Left renal pelvis (tissue), 4 donors: Measurements from ENCODE around the gene AAMDC. TPM values are rescaled to one million over a fixed set of nuclear protein-coding genes. Genes with fewer than 3 reads are reported as not detected.
"Not testable (repeated sequence)": the region's sequence is repeated elsewhere in the genome, so short reads cannot be mapped to it uniquely, and the experiment has no call there.

Experiments used
- DNase-seq, 4 donors: peaks; one replicate each; pipeline ENCODE4 v3.0.0-alpha.2; 2013; ENCODE audit warnings: low read depth in 4 of 4, low spot score in 3 of 4
- polyA plus RNA-seq, 4 donors: library from polyadenylated mRNA; unstranded; fragments of 120-200 nt; gene quantifications; one replicate each; pipeline ENCODE4 v1.2.1, GENCODE V29; 2013; ENCODE audit not compliant: insufficient read length in 4 of 4

Gene AAMDC
- polyA plus RNA-seq, 4 donors: 46.1 to 53.1 (median 48.2) TPM

DNA sequence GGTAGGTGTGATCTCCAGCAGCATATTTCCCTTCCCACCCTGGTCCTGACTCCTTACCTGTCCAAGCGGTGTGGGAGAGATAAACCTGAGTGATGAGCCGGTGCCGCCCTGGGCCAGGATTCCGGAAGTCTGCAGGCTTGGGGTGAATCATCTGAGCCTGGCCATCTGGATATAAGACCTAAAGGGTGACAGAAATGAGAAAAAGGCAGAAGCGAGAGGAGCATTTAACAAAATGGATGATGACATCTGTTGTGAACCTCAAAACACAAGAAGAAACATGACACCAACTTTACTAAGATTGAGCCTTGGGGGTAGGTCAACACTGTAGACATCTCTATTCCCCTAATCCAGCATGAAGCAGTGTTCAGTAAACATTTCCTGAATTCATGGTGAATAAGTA is 62.8 kb downstream of the AAMDC start:
- DNase-seq: no peak

DNA sequence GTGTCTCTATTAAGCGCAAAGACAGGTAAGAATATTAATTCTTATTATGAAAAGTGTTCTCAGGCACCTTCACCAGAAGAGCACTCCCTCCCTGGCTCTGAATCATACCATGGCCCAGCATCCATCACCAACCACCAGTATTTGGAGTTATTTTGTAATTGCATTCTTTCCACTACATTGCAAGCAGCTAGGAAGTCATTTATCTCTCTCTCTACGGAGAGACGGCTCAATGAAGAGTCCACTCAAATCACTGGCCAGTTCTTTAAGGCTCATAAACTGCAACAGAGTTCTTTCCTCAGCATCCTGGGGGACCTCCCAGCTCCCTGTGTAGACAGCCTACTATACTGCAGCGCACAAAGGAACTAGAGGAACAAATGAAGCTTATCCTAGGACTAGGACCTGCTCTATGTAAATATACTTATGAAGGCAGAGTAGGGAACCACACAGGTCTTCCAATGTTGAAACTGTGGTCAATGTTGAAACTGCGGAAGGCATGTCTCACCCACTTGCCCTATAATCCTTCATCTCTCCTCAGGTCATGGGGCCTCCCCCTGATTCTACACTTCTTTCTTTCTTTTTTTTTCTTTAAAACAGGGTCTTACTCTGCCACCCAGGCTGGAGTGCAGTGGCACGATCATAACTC is 63.4 kb downstream of the AAMDC start:
- DNase-seq: no peak

DNA sequence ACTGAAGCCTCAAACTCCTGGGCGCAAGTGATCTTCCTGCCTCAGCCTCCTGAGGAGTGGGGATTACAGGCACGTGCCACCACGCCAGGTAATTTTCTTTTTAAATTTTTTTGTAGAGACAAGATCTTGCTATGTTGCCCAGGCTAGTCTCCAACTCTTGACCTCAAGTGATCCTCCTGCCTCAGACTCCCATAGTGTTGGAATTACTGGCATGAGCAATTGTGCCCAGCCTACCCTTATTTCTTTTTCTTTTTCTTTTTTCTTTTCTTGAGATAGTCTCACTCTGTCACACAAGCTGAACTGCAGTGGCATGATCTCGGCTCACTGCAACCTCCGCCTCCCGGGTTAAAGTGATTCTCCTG is 63.9 kb downstream of the AAMDC start:
- no peak for DNase-seq

DNA sequence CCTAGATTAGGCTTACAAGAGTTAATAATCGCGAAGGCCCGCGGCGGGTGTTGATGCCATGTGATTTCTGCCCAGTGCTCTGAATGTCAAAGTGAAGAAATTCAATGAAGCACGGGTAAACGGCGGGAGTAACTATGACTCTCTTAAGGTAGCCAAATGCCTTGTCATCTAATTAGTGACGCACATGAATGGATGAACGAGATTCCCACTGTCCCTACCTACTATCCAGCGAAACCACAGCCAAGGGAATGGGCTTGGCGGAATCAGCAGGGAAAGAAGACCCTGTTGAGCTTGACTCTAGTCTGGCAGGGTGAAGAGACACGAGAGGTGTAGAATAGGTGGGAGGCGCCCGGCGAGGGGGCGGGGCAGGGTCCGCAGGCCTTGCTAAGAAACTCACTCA is 65.5 kb downstream of the AAMDC start:
- DNase-seq: no peak

DNA sequence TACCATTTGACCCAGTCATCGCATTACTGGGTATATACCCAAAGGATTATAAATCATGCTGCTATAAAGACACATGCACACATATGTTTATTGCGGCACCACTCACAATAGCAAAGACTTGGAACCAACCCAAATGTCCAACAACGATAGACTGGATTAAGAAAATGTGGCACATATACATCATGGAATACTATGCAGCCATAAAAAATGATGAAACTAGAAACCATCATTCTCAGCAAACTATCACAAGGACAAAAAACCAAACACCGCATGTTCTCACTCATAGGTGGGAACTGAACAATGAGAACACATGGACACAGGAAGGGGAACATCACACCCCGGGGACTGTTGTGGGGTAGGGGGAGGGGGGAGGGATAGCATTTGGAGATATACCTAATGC is 68.1 kb downstream of the AAMDC start:
- DNase-seq: not testable (repeated sequence)

DNA sequence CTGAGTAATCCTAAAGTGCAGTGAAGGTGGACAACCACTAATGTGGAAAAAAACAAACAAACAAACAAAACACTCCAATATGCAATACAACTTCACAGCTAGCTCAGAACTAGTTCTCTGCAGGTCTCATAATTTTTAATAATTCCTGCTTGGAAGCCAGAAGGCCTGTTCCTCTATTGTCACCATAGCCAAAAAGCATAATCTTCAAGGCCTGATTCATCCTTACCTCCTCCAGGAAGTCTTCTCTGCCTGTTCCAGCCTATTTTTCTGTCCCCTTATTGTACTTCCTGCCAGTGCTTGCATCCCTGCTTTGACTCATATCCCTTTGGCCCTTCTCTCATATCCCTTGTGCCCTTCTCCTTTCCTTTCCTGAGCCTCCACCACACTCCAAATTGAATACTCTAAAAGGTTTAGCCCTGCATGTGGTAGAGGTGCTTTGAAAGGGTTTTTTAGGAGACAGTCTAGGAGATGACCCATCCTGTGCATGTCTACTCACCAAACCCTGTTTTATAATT is 69.2 kb downstream of the AAMDC start:
- not testable (repeated sequence) for DNase-seq

DNA sequence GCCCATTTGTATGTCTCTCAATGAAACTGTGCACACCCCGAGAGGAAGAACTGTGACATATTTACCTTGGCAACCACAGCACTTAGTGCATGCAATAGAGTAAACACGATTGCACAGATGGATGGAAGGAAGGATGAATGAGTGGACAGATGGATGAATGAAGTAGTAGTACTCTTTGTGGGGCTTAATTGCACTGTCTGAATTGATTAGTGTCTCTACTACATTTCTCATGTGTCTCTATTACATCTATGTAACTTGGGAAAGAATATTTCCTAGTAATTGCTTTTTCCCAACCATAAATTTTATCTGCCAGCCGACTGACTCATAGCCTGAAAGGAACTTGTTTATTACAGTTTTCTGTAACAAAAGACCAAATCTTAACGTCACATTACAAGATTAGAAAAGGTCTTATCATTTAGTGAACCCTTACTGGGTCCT is 69.7 kb downstream of the AAMDC start:
- DNase-seq: not testable (repeated sequence)

DNA sequence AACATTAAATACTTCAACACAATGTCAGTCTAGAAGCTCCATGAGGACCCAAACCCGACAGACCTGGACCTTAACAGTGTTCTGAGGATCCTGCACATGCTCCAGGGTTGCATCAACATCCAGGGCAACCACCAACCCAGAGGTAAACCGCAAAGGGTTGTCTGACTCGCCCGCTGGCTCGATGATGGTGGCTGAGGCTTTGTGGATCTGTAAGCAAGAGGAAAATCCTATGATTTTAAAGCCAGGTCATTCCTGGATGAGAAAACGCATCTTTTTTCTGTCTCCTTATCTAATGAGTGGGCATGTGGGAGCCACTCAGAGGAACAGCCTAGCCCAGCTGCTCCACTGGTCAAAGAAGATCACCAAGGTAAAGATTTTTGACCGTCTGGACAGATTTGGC is 70.3 kb downstream of the AAMDC start:
- DNase-seq: not testable (repeated sequence)

DNA sequence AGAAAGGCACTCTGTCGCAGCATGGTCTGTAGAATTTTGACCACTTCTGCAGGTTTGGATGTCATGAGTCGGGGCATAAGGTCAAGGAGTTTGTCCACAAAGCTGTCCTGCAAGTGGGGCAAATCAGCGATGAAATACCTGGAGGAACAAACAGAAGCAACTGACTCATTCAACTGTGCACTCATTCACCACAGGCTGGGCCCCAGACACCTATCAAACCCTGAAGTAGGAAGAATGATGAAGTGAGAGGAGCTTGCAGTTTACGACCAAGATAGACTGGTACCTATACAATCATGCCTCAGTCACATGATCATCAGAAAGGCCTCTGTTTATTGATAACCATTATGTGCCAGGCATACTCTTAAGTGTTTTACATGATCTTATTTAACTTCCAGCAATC is 70.8 kb downstream of the AAMDC start:
- DNase-seq: not testable (repeated sequence)

DNA sequence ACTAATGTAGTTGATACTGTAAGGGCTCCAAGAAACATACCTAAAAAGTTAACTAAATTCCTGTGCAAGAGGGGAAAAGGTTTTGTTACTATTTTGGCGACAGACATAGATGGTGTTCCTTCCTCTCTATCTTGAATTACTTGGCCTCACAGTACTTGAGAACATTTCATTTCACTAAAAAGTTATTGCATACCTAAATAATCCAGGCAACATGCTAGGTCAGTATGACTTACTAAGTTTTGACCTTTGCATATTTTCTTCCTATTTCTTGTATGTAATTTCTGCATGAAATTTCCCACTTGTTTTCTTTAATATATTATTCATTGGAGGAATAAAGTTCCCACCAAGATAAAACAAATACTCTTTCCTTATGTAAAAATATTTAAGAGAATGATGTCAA is 74.0 kb downstream of the AAMDC start:
- not testable (repeated sequence) for DNase-seq

DNA sequence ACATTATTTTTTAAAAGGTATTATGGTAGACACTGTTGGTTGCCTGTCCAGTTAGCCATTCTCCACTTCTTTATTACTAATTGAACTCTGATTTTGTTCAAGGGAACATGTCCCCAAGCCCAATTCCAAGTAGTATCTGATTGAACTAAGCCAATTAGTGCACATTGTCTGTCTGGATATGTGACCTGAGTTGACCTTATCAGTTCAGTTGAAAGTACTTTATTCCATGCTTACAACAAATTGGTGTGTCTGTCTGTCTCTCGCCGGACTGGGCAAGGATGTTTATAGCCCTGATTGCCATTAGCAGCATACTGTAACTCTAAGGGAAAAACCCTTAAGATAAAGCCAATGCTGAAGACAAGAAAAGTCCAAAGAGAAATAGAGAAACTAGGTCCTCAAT is 87.9 kb downstream of the AAMDC start:
- DNase-seq: no peak

DNA sequence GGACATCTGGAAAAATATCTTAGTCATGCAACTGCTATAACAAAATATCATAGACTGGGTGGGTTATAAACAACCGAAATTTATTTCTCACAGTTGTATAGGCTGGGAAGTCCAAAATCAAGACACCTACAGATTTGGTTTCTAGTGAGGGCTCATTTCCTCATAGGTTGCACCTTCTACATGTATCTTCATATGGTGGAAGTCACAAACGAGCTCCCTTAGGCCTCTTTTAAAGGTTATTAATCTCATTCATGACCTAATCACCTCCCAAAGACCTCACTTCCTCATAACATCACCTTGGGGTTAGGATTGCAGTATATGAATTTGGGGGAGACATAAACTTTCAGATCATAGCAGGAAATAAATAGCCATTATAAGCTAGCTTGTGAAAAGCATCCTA is 88.3 kb downstream of the AAMDC start:
- no peak for DNase-seq

DNA sequence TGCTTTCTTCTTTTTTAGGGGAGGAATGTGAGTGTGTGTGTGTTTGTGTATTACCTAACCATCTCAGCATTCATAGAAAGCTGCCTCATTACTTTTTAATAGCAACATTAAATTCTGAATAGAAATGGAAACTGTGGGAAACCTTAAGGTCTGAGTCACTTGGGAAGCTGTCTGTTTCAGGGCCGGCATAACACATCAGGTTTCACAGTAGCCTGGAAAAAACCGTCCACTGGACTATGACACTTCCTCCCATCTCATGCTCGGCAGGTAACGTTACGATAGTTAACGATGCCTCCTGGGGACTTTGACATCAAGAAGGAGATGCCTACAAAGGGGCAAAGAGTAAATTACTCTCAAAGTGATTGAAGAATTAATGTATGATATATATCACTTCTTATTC is 89.9 kb downstream of the AAMDC start:
- not testable (repeated sequence) for DNase-seq

DNA sequence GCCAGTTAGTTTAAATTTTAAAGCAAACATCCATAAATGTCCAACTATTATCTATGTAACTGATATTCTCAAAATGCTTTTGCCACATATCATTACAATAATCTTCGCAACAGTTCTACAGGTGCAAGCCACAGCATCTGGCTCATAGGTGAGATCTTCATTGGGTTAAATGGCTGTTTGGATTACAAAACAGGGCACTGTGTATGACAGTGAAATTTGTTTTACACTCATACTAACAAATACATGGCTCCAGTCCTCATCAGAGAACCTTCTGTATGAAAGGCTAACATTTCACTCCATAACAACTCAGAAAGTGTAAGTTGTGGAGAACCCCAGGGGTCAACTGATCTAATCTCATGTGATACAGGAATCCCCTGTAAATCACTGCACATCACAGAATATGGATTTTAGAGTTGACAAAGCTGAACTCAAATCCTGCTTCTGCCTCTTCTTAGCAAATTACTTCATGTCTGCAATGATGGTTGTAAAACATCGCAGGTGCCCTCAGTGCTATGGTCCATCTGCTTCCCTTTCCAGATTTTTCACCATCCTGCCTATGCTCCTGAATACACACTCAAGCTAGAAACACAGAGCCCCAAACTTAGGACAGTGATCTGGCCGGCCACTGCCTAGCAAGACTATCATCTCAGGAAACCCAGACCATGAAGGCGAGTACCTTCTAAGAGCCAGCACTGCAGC is 92.8 kb downstream of the AAMDC start:
- DNase-seq: not testable (repeated sequence)

DNA sequence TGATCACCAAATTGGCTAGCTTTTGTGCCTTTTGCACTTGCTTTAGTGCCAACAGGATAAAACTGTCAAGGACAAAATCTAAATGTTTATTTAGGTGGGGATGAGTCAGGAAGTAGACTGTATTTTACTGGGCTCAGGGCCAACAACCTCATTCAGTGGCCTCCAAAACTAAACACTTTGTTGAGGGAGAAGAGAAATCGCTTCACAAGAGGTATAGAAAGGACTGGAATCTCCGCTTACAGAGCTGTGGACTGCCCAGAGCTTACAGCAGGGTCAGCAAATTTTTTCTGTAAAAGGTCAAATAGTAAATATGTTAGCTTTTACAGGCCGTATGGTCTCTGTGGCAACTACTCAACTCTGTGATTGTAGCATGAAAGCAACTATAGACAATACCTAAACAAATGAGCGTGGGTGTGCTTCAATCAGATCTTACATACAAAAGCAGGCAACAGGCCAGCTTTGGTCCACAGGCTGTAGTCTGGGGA is 93.4 kb downstream of the AAMDC start:
- peak in 1 of 4 donors; percentile 12 for DNase-seq

DNA sequence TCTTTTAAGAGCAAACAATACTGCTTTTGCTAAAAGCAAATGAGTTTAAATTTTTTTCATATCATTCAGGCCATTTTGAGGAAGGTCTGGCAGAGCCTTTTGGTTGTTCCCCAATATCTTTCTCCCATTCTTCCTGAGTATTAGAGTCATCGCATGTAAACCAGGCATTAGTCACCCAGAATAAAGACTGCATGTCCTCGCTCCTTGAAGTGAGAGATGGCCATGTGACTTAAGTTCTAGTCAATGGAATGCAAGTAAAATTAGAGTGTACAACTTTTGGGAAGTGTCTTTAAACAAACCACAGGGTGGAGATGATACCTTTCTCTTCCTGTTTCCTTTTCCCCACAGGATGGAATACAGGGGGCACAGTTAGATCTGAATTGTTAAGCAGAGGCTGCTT is 96.8 kb downstream of the AAMDC start:
- not testable (repeated sequence) for DNase-seq

Other genes starting within 250 kb of the AAMDC start
- 1 to 10 TPM; 2.6 to 5.8 (median 3.3) TPM for gene AQP11, start 231.2 kb upstream of the AAMDC start, polyA plus RNA-seq
- gene CLNS1A, start 183.3 kb upstream of the AAMDC start, polyA plus RNA-seq: 100 to 1,000 TPM; 179 to 221 (median 195) TPM
- gene RSF1, start 422 bp upstream of the AAMDC start, polyA plus RNA-seq: 10 to 100 TPM; 62.7 to 75.9 (median 65.5) TPM
- 10 to 100 TPM; 30.5 to 52.4 (median 42.9) TPM for gene INTS4, start 173.5 kb downstream of the AAMDC start, polyA plus RNA-seq
- 10 to 100 TPM in 3 of 4 donors, 1 to 10 TPM in 1; 4.8 to 14.3 (median 13.4) TPM for gene KCTD14, start 202.1 kb downstream of the AAMDC start, polyA plus RNA-seq
- gene THRSP, start 242.7 kb downstream of the AAMDC start, polyA plus RNA-seq: under 1 TPM; 0.15 to 0.38 (median 0.22) TPM